Panc1 (cell line): ENCODE measurements around the gene PCMT1. TPM values are rescaled to one million over a fixed set of nuclear protein-coding genes. Genes with fewer than 3 reads are reported as not detected.

Experiments used
- ATAC-seq: fragments of 200-7000 bp; cut with Tn5 transposase; 2 replicates; pipeline ENCODE4 v1.9.1; 2020; ENCODE audit warnings: mild to moderate bottlenecking, moderate library complexity
- BruUV-seq: library from RNA; stranded (reverse); fragments of 400-500 nt; replicated peaks from 2 replicates; lab custom pipeline; 2021; lab: Mats Ljungman, UMichigan
- CTCF ChIA-PET: fragments of 300-600 bp; sonication (Branson Sonifier 250); formaldehyde crosslinking; loops from one replicate; lab custom pipeline; 2022; ENCODE audit warnings: antibody characterized with exemption; lab: Charles Lee
- POLR2A ChIA-PET: fragments of 300-600 bp; sonication (Branson Sonifier 250); formaldehyde crosslinking; loops from one replicate; lab custom pipeline; 2022; ENCODE audit warnings: antibody characterized with exemption; lab: Charles Lee
- DNase-seq: peaks from one replicate; pipeline ENCODE4 v3.0.0-alpha.2; 2010; ENCODE audit warnings: low read depth, low spot score
- H3K27ac ChIP-seq: 2 replicates; pipeline ENCODE4 v1.5.1; 2011; ENCODE audit warnings: mild to moderate bottlenecking, low read length, inconsistent platforms
- H3K27me3 ChIP-seq: fragments of 200-500 bp; sonication (Bioruptor generic); 2 replicates; pipeline ENCODE4 v1.6.0; 2014; ENCODE audit warnings: low read length, inconsistent platforms; ENCODE audit not compliant: control insufficient read depth, insufficient read depth
- H3K36me3 ChIP-seq: fragments of 200-500 bp; sonication (Bioruptor generic); 2 replicates; pipeline ENCODE4 v1.5.1; 2014; ENCODE audit warnings: inconsistent platforms, mild to moderate bottlenecking, low read length, moderate library complexity; ENCODE audit not compliant: control insufficient read depth, insufficient read depth
- H3K4me1 ChIP-seq: 2 replicates; pipeline ENCODE4 v1.5.1; 2011; ENCODE audit warnings: inconsistent platforms, mild to moderate bottlenecking, low read length, moderate library complexity; ENCODE audit not compliant: control insufficient read depth, insufficient read depth
- H3K4me3 ChIP-seq, 2 experiments: 2 replicates each; pipeline ENCODE4 v1.5.1; 2011 to 2012; ENCODE audit warnings: low read depth in 2 of 2, low read length in 2 of 2, mild to moderate bottlenecking in 2 of 2, inconsistent platforms in 1 of 2, moderate library complexity in 1 of 2
- H3K9me3 ChIP-seq: fragments of 200-500 bp; sonication (Bioruptor generic); 2 replicates; pipeline ENCODE4 v1.5.1; 2014; ENCODE audit warnings: low read depth, mild to moderate bottlenecking, inconsistent platforms, low read length, moderate library complexity; ENCODE audit not compliant: control insufficient read depth, insufficient read depth
- CTCF ChIP-seq: fragments of 450-650 bp; IDR thresholded peaks from 2 replicates; pipeline ENCODE4 v1.5.1; 2017; ENCODE audit warnings: mild to moderate bottlenecking
- POLR2AphosphoS5 ChIP-seq: IDR thresholded peaks from 2 replicates; pipeline ENCODE4 v1.6.1; 2012; ENCODE audit warnings: mild to moderate bottlenecking, low read depth, low read length, moderate library complexity
- REST ChIP-seq, 2 experiments: IDR thresholded peaks; 2 replicates each; pipeline ENCODE4 v1.6.1; 2011 to 2012; ENCODE audit warnings: low read depth in 2 of 2, control low read depth in 1 of 2, low read length in 1 of 2, mild to moderate bottlenecking in 1 of 2, moderate library complexity in 1 of 2; ENCODE audit not compliant: insufficient read depth in 1 of 2
- SIN3A ChIP-seq: IDR thresholded peaks from 2 replicates; pipeline ENCODE4 v1.6.1; 2012; ENCODE audit warnings: low read depth, mild to moderate bottlenecking, low read length, moderate library complexity, borderline replicate concordance; ENCODE audit not compliant: insufficient read depth
- TCF7L2 ChIP-seq: IDR thresholded peaks from 2 replicates; pipeline ENCODE4 v1.6.1; 2011; ENCODE audit warnings: mild to moderate bottlenecking, low read depth, low read length, inconsistent platforms
- in situ Hi-C: cut with HindIII; loops from 2 replicates; pipeline ENCODE4 v1.10.0; 2016; ENCODE audit warnings: low sequenced_read_pairs, low pct_unique_long_range_greater_than_20kb
- intact Hi-C: fragments of 100-400 bp; cut with micrococcal nuclease; formaldehyde crosslinking; loops from one replicate; pipeline ENCODE4 v1.10.0; 2022; ENCODE audit not compliant: unreplicated experiment
- total RNA-seq: library from RNA; stranded (reverse); gene quantifications from one replicate; pipeline ENCODE4 v1.2.1, GENCODE V29; 2021; ENCODE audit not compliant: unreplicated experiment

PCMT1 gene
- total RNA-seq, 1 experiment from 2014 or later = 118 TPM

GRCh38 chr6:149854532-149854931, 105.0 kb downstream of the PCMT1 start:
- peak overlapping the region; percentile 91 for H3K27ac ChIP-seq
- POLR2A ChIA-PET = no interaction called here
- BruUV-seq = no TSS peak
- in situ Hi-C loops (no loop called here), intact Hi-C loops (no loop called here)
- DNase-seq = no peak
- peaks cover 74% of the 10 kb centered on the region for H3K4me1 ChIP-seq
- no peaks in the 10 kb centered on the region for H3K27me3 ChIP-seq
- TF ChIP-seq REST (IDR thresholded peaks at IDR 0.05; ENCODE audit: insufficient read depth in 1 of 2, low read depth in 2 of 2, low read length in 1 of 2) (no peak), SIN3A (no peak), POLR2AphosphoS5 (no peak), CTCF (no peak), TCF7L2 (no peak)
- CTCF ChIA-PET = no interaction called here
- peak overlapping the region; percentile 12 to 49; a peak in 3 of 4 replicates for H3K4me3 ChIP-seq
- H3K36me3 ChIP-seq = peaks cover 7% of the 10 kb centered on the region; the same call in 1 of the 2 replicates
- no peaks in the 10 kb centered on the region for H3K9me3 ChIP-seq
- peak; percentile 65 for ATAC-seq

- ATAC-seq (peak; percentile 89), DNase-seq (peak; percentile 96)
- Histone ChIP-seq H3K27ac (peak overlapping the region; percentile 91), H3K27me3 (no peaks in the 10 kb centered on the region), H3K4me1 (peaks cover 80% of the 10 kb centered on the region), H3K4me3 (peak overlapping the region; percentile 12 to 49), H3K36me3 (peaks cover 7% of the 10 kb centered on the region; the same call in 1 of the 2 replicates), H3K9me3 (no peaks in the 10 kb centered on the region)
- CTCF ChIA-PET = no interaction called here
- peak; percentile 39; the same call in 1 of the 2 replicates for TF ChIP-seq POLR2AphosphoS5
- TF ChIP-seq REST (IDR thresholded peaks at IDR 0.05; ENCODE audit: insufficient read depth in 1 of 2, low read depth in 2 of 2, low read length in 1 of 2) = 0 out of 4 replicates have a peak, but pooled peaks of 1 of the 2 experiments have one; percentile 6
- TF ChIP-seq SIN3A = 0 out of 2 replicates have a peak, but pooled peaks have one; percentile 7
- TF ChIP-seq CTCF = no peak
- intact Hi-C loops = no loop called here
- POLR2A ChIA-PET = no interaction called here
- no TSS peak for BruUV-seq
- in situ Hi-C loops = no loop called here
Observed at GRCh38 chr6:149855040-149855654, 105.6 kb downstream of the PCMT1 start.
